SU-DHL-6 (cell line): ENCODE measurements around the gene NMT1.

ENCODE experiments used
- H2AFZ ChIP-seq: fragments of 200-600 bp; sonication (generic); 2 replicates; pipeline ENCODE4 v1.6.1; 2014; ENCODE audit warnings: low read depth, mild to moderate bottlenecking, moderate library complexity, mixed read lengths, antibody characterized with exemption, low read length; ENCODE audit not compliant: severe bottlenecking
- H3F3A ChIP-seq: fragments of 200-600 bp; shearing (Covaris generic); 2 replicates; pipeline ENCODE4 v1.6.0; 2016; ENCODE audit warnings: antibody characterized with exemption, mild to moderate bottlenecking; ENCODE audit not compliant: insufficient read depth
- H3K27ac ChIP-seq: fragments of 200-600 bp; sonication (generic); 2 replicates; pipeline ENCODE4 v1.5.1; 2016; ENCODE audit warnings: low read depth, mild to moderate bottlenecking, low read length, moderate library complexity, mixed read lengths
- H3K27me3 ChIP-seq: fragments of 200-600 bp; sonication (generic), shearing (Covaris generic); 2 replicates; pipeline ENCODE4 v1.6.0; 2014; ENCODE audit warnings: mild to moderate bottlenecking, low read length
- H3K36me3 ChIP-seq: fragments of 200-600 bp; sonication (generic); 2 replicates; pipeline ENCODE4 v1.6.1; 2014; ENCODE audit warnings: mild to moderate bottlenecking, low read length, mixed read lengths
- H3K4me2 ChIP-seq: fragments of 300-600, 200-600 bp; shearing (Covaris generic), sonication (generic); 2 replicates; pipeline ENCODE4 v1.6.0; 2014; ENCODE audit warnings: low read length, low read depth, mild to moderate bottlenecking; ENCODE audit not compliant: poor library complexity, severe bottlenecking
- H3K4me3 ChIP-seq: fragments of 200-600 bp; sonication (generic); 2 replicates; pipeline ENCODE4 v1.5.1; 2014; ENCODE audit warnings: antibody characterized with exemption, low read length, mild to moderate bottlenecking, mixed read lengths; ENCODE audit not compliant: insufficient read depth, poor library complexity, severe bottlenecking
- H3K79me2 ChIP-seq: fragments of 200-600 bp; sonication (generic); 2 replicates; pipeline ENCODE4 v1.6.1; 2014; ENCODE audit warnings: mild to moderate bottlenecking, low read length, moderate library complexity; ENCODE audit not compliant: insufficient read depth
- H3K9ac ChIP-seq: fragments of 200-600 bp; sonication (generic); 2 replicates; pipeline ENCODE4 v1.7.0; 2014; ENCODE audit warnings: mild to moderate bottlenecking, low read length
- H3K9me2 ChIP-seq: fragments of 200-600 bp; sonication (generic); replicated peaks from 2 replicates; pipeline ENCODE4 v1.6.1; 2014; ENCODE audit warnings: low read length; ENCODE audit not compliant: insufficient read depth
- H3K9me3 ChIP-seq: fragments of 200-600 bp; sonication (generic); 2 replicates; pipeline ENCODE4 v1.6.1; 2014; ENCODE audit warnings: low read length, mixed read lengths; ENCODE audit not compliant: insufficient read depth
- H4K20me1 ChIP-seq: fragments of 200-600 bp; sonication (generic); 2 replicates; pipeline ENCODE4 v1.6.1; 2014; ENCODE audit warnings: low read depth, mild to moderate bottlenecking, antibody characterized with exemption, low read length, moderate library complexity, mixed read lengths
- CTCF ChIP-seq: fragments of 200-600 bp; sonication (generic); IDR thresholded peaks from one replicate; pipeline ENCODE4 v1.5.1; 2017; ENCODE audit warnings: antibody characterized with exemption, mild to moderate bottlenecking, low read length, moderate library complexity; ENCODE audit not compliant: insufficient read depth, poor library complexity, severe bottlenecking
- EZH2phosphoT487 ChIP-seq: fragments of 200-600 bp; sonication (generic), shearing (Covaris generic); conservative IDR thresholded peaks from 2 replicates; pipeline ENCODE4 v1.6.1; 2018; ENCODE audit warnings: mild to moderate bottlenecking, antibody characterized with exemption, low read length, moderate library complexity, mixed read lengths

The NMT1 gene

GRCh38 chr17:45060797-45061605 is at the start of gene NMT1:
TSS of gene NMT1 (plus strand) at chr17:45061317. CDS start at chr17:45061330, 13 bp downstream.
- H3K9me3 ChIP-seq: no peaks in the 10 kb centered on the region
- peaks cover 63% of the 10 kb centered on the region for H3K79me2 ChIP-seq
- no peaks in the 10 kb centered on the region for H3K36me3 ChIP-seq
- H3K27ac ChIP-seq: peak within 1 kb of the TSS; percentile 71
- peaks cover 3% of the 10 kb centered on the region; the same call in 1 of the 2 replicates for H4K20me1 ChIP-seq
- peak within 1 kb of the TSS; percentile 72 for H2AFZ ChIP-seq
- no peaks in the 10 kb centered on the region for H3K27me3 ChIP-seq
- peak within 1 kb of the TSS; percentile 100 for H3K4me3 ChIP-seq
- peak within 1 kb of the TSS; percentile 99 for H3K4me2 ChIP-seq
- TF ChIP-seq EZH2phosphoT487 (no peak), CTCF (no peak)
- H3F3A ChIP-seq: no peaks in the 10 kb centered on the region
- peak within 1 kb of the TSS; percentile 96 for H3K9ac ChIP-seq
- no peaks in the 10 kb centered on the region for H3K9me2 ChIP-seq

- H3F3A ChIP-seq: no peaks in the 10 kb centered on the region
- no peaks in the 10 kb centered on the region for H3K27me3 ChIP-seq
- no peaks in the 10 kb centered on the region for H3K79me2 ChIP-seq
- TF ChIP-seq CTCF: no peak
- H3K4me2 ChIP-seq: no peak overlapping the region
- H4K20me1 ChIP-seq: no peaks in the 10 kb centered on the region
- no peak overlapping the region for H2AFZ ChIP-seq
- no peaks in the 10 kb centered on the region for H3K36me3 ChIP-seq
- no peak overlapping the region for H3K9ac ChIP-seq
- no peak overlapping the region for H3K4me3 ChIP-seq
- no peaks in the 10 kb centered on the region for H3K9me3 ChIP-seq
- H3K27ac ChIP-seq: no peak overlapping the region
- no peaks in the 10 kb centered on the region for H3K9me2 ChIP-seq
Measured at GRCh38 chr17:45011767-45012166, 49.4 kb upstream of the NMT1 start.

- Histone ChIP-seq H3K9ac (no peak overlapping the region), H4K20me1 (no peaks in the 10 kb centered on the region), H3K9me3 (no peaks in the 10 kb centered on the region), H3K4me2 (no peak overlapping the region), H3K79me2 (no peaks in the 10 kb centered on the region), H2AFZ (no peak overlapping the region), H3K9me2 (no peaks in the 10 kb centered on the region), H3K4me3 (no peak overlapping the region), H3K27ac (no peak overlapping the region), H3F3A (no peaks in the 10 kb centered on the region), H3K36me3 (no peaks in the 10 kb centered on the region), H3K27me3 (no peaks in the 10 kb centered on the region)
- TF ChIP-seq EZH2phosphoT487 (no peak), CTCF (no peak)
Measured at GRCh38 chr17:45013021-45013997, 47.8 kb upstream of the NMT1 start.
